8988T (cell line): Measurements from ENCODE around the gene IPO11.
"Not testable (repeated sequence)": the region's sequence is repeated elsewhere in the genome, so short reads cannot be mapped to it uniquely, and the experiment has no call there.

Experiments used
- DNase-seq: peaks from one replicate; pipeline ENCODE4 v3.0.0; 2011

The IPO11 gene

DNA sequence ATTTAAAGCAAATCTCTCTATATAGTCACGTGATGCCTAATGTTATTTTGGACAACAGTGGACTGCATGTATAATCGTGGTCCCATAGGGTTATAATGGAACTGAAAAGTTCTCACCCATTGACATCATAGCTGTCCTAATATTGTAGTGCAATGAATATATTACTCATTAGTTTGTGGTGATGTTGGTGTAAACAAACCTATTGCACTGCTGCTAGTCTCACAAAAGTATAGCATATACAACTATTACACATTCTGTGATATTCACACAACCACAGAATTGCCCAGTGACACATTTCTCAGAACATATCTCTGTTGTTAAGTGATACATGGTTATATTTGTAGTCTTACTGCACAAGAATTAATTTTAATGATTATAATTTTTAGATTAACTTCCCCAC, 37.7 kb downstream of the IPO11 start:
- DNase-seq = no peak

DNA sequence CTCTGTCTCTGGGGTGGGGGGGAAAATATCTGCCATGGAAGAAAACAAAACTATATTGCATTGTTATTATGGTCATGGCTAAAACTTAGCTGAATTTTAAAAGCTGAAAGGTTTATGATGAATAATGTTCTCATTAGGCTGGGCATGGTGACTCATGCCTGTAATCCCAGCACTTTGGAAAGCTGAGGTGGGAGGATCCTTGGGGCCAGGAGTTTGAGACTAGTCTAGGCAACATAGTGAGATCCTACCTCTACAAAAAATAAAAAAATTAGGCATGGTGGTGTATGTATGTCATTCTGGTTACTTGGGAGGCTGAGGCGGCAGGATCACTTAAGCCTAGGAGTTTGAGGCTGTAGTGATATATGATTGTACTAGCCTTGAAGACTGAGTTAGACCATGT, 44.5 kb downstream of the IPO11 start:
- no peak for DNase-seq

DNA sequence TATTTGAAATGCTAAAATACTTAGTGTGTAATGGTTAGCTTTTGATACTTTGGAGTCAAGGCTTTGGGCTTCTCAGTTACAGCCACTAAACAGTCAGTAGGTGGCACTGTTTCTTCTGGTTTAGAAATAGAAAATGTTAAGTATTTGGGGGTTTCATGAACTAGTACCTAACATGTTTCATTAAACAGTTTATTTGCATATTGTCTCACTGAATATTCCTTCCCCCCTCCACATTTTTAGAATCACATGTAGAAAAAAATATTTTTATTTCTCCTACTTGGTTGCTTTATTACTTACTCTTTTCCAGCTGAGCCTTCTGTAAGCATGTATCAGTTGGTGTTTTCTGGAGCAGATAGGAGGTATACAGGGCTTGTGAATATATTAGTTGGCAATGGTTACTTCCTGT, 48.0 kb downstream of the IPO11 start:
- DNase-seq = no peak

DNA sequence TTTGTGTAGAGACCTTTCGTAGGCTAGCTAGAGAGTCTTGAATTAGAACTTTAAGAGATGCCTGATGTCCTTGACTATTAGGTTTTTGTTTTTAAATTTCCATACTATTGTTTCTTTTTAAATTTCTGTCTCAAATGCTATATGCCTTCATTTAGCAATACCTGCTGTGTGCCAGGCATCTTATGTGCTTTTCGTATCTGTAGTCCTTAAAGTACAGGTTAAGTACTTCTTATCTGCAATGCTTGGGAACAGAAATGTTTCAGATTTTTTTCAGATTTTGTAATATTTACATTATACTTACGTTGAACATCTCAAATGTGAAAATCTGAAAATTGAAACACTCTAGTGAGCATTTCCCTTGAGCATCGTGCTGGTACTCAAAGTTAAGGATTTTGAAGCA, 49.0 kb downstream of the IPO11 start:
- DNase-seq = no peak

DNA sequence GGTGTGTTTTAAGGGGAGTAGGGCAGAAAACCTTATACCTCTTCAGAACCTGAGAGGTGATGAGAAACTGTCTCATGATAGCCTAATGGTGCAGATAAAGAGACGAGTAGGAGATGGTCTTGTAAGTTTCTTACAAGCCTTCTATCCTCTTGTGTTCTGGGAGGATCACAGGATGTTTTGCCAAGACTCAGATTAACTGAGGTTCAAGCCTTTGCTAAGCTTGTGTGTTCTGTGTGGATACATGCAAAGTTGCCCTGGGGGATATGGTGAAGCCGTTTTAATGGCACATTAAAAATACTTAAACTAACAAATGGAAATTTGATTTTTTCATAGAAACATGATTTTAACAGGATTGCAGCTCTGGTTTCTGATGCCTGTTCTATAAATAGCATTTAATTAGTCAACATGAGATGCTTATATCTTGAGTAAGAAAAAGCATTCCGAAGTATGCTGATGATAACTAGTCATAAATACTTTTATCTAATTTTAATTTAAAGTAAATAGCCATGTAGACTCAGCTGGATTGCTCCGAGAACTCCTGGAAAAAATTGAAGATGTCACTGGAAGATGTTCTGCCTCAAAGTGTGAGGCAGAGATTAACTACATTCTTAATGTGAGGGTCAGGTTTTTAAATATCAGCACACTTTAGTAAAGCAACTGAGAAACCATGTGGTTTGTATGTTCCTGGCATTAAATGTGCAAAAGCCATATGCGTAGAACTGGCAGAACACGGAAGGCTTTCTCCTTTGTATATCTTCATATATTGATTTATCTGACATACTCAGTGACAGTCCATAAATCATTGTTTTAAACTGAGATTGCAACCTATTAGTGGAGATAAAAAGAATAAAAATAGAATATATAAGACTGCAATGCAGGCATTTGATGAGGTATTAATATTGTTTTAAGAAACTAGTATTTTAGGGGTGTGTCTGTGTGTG, 53.7 kb downstream of the IPO11 start:
- no peak for DNase-seq

DNA sequence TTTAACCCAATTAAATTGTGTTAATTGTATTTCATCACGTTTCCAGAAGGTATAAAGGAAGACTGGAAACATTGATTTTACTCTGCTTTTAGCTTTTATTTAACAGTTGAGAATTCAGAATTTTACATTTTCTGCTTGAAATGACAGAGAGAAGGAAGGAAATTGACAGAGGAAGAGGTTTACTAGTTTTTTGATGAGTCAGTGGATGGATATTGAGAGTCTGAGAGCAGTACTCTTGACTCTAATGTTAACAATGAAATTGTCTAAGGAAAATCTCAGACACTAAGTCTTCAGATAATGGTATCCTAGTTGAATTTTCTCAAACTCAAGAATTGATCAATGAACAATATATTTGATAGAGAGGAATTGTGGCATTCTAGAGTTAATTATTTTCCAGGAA, 60.6 kb downstream of the IPO11 start:
- no peak for DNase-seq

DNA sequence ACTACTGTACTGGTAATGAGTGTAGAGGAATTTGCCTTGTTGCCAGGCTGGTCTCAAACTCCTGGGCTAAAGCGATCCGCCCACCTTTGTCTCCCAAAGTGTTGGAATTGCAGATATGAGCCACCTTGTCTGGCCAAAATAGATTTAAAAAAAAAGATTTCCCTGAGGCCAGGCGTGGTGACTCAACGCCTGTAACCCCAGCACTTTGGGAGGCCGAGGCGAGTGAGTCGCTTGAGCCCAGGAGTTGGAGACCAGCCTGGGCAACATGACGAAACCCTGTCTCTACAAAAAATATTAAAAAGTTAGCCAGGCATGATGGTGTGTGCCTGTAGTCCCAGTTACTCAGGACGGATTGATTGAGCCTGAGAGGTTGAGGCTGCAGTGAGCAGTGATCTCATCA, 62.5 kb downstream of the IPO11 start:
- no peak for DNase-seq

DNA sequence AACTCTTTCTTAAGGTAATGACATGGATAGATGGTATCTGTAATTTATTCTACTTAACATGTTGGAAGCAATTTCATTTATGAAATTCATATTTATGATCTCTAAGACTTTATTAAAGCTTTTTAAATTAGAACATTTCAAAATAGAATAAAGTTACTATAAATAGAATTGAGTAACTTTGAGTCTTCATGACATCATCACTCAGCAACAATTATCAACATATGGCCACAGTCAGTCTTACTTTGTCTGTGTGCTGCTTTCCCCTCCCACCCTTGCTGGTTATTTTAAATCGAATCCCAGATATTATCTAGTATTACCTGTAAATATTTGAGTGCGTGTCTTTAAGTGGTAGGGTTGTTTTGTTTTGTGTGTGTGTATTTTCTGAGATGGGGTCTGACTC, 65.2 kb downstream of the IPO11 start:
- no peak for DNase-seq

DNA sequence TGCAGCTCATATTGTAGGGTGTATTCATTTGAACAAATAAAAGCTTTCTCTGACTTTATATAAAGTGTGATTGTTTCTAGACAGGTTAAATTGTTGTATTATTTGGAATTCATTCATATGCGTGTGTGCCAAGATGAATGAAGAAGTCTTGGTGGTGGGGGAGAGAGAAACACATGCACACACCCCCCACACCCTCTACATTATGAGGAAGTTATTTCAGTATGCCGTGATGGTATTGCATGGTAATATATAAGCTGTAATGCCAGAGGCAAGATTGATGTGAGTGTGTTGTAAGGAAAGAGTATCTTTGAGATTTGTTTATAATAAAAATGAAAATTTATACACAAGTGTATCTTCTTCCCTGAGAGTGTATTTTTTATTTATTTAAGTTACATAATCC, 71.0 kb downstream of the IPO11 start:
- DNase-seq = no peak

DNA sequence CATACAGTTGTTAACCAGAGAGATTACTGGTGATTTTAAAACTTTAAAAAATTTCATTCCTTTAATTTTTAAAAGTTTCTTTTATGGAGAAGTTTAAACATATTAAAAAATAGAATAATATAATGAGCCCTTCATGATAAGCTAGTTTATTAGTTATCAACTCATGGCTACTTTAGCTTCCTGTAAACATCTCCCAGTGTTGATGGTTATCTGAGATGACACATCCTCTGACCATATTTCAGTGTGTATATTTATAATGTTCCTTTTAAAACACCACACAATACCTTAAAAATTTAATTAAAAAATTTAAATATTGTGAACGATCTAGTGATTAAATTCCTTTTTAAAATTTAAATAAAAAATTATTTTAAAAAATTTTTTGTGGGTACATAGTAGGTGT, 74.1 kb downstream of the IPO11 start:
- no peak for DNase-seq

DNA sequence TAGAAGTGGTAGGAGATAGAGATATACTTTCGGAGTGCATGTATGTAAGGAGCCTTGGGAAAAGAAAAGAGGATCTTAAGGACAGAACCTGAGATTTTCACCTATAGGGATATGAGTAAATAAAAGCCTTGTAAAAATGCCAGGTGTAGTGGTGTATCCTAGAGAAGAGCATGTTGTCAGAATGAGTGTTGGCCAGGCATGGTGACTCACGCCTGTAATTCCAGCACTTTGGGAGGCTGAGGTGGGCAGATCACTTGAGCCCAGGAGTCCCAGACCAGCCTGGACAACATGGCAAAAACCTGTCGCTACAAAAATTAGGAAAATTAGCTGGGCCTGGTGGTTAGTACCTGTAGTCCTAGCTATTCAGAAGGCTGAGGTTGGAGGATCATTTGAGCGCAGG, 76.0 kb downstream of the IPO11 start:
- DNase-seq = no peak

DNA sequence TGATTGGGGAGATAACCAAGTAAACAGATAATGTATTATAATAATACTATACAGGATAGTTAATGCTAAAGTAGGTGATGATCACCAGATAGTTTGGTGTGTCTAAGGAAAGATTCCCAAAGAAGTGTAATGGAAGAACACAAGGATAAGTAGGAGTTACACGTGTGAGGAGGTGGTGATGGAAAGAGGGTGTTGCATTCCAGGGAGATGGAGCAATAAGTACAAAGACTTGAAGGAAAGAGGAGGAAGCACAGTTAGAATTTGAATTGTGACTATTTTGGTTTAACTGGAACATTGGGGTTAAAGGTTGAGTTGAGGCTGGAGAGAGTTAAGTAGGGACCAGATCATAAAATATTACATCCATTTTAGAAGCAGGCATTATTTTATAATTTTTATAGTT, 76.9 kb downstream of the IPO11 start:
- DNase-seq = no peak

DNA sequence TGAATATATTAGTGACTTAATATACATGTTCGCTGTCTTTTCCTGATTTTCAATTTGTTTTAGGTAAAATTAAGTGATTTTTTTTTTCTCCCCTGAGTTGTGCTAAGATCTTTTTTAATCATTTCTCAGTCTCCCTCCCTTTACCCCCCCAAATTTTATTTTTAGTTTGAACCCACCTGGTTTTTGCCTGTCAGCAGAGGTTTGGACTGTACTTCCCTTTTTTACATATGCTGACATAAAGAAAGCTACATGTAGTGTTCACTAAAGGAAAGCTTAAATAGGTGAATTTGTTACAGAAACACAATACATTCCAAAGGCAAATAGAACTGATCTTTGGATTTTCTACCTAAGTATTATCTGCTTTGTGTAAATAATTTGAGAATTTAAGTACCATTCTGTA, 82.2 kb downstream of the IPO11 start:
- DNase-seq = no peak

DNA sequence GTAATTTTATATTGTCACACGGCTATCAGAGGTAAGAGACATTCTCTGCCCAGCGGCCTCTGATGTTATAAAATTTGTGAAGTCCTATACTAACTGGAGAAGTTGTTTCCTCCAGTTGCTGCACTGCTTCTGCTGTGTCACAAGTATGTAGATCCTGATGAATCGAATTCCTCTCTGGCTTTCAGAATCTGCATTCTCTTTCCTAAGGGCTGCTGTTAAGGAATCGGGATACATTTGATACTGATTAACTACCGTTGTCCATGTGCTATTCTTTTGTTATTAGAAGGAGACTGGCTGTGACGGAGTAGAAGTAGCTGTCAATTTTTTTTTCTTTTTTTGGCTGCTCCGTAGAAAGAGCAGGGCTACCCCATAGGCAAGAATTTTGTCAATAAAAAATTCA, 84.3 kb downstream of the IPO11 start:
- DNase-seq = no peak

DNA sequence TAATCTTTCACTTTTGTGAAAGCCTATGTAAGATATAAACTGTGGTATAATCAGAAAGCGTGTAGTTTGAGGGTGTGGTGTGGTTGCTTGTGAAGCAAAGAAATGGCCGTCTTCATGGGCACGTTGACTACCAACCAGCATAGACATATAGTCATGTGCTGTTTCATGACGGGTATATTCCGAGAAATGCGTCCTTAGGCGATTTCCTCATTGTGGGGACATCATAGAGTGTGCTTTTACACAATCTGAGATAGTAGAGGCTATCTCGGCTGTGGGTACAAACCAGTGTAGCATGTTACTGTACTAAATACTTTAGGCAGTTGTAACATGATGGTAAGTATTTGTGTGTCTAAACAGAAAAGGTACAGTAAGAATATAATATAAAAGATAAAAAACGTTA, 86.4 kb downstream of the IPO11 start:
- no peak for DNase-seq

DNA sequence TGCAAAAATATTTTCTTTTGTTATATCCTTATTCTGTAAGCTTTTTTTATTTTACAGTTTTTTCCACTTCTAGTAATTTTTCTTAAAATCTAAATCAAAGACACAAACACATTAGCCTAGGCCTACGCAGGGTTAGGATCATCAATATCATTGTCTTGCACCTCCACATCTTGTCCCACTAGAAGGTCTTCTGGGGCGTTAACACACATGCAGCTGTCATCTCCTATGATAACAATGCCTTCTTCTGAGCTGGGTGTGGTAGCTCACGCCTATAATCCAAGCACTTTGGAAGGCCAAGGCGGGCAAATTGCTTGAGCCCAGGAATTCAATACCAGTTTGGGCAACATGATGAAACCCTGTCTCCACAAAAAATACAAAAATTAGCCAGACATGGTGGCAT, 87.2 kb downstream of the IPO11 start:
- no peak for DNase-seq

DNA sequence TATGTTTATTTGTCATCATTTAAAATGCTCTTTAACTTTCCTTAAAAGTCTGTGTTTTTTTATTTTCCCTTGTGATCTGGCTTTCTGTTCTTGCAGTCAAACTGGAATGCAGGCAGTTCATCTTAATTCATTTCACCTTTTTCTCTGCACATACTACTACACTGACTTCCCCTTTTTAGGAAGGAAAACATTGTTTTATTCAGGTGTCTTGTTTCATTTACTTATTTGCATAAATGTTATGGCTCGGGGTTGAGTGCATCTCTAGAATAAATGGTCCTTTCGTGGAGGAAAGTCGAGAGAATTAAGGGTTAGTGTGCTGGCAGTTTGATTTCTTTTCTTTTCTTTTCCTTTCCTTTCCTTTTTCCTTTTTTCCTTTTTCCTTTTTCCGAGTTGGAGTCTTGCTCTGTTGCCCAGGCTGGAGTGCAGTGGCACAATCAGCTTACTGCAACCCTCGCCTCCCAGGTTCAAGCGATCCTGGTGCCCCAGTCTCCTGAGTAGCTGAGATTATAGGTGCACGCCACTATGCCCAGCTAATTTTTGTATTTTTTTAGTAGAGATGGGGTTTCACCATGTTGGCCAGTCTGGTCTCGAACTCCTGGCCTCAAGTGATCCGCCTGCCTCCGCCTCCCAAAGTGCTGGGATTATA, 90.0 kb downstream of the IPO11 start:
- no peak for DNase-seq

DNA sequence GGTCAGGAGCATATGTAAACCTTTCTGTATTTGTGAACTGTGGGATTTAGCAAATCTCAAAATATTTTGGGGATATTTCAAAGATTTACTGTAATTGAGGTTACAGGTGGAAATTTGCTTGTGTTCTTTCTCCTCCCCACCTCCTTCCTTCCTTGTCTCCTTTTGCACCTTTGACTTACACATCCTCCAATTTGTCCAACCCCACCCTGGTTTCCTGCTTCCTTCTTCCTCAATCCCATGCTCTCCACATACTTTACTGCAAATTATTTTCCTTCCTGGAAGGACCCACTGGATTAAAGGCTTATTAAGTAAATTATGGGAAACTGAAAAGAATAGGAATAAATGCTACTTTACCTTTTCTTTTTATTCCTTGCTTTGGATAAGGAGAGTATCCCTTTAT, 91.6 kb downstream of the IPO11 start:
- no peak for DNase-seq

DNA sequence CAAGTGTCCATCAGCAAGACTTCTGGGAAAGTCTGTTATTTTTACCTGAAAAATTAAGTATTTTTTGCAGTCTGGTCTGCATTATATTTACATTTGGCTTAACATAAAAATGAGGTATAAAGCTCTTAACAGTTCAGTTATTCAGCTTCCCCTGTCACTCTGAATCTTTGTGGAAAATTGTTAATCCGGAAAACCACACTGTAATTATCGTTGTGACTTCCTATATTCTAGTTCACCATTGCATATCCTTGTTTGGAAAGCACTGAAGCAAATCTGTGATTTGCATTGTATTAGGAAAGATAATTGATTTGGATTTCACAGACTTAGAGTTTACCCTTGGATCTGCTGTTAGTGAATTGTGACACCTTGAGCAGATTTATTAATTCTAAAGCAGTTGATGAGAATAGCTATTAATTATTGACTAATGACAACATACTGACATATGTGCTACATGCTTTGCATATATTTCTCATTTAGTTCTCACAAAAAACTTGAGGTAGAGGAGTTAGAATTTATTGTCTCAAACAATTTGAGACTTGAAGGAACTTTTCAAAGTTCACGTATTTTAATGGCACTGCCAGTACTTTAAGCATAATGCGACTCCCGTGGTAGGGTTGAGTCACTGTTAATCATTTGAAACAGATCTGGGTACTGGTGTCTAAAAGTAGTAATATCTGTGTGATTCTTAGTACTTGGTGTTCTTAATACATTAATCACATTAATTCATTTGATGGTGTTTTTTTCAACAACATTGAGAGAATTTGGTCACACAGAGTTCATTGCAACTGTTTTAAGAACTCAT, 94.3 kb downstream of the IPO11 start:
- DNase-seq = no peak

DNA sequence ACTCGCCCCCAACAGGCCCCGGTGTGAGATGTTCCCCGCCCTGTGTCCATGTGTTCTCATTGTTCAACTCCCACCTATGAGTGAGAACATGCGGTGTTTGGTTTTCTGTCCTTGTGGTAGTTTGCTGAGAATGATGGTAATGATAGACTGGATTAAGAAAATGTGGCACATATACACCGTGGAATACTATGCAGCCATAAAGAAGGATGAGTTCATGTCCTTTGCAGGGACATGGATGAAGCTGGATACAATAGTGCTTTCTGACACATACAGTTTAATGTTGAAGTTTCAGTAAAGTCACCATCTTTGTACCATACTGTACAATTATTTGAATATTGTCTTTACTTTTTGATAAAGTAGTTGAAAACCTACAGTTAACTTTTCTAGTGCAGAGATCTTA, 96.2 kb downstream of the IPO11 start:
- DNase-seq = not testable (repeated sequence)

DNA sequence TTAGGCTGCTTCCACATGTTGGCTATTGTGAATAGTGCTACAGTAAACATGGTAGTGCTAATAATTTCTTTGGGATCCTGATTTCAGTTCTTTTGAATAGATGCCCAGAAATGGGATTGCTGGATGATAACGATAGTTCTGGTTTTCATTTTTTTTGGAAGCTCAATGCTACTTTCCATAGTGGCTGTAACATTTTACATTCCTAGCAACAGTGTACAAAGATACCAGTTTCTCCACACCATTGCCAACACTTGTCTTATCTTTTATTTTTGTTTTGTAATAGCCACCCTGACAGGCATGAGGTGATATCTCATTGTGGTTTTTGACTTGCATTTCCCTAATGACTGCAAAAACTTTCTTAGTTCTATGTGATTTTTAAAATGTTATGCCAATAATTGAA, 97.2 kb downstream of the IPO11 start:
- DNase-seq = no peak

DNA sequence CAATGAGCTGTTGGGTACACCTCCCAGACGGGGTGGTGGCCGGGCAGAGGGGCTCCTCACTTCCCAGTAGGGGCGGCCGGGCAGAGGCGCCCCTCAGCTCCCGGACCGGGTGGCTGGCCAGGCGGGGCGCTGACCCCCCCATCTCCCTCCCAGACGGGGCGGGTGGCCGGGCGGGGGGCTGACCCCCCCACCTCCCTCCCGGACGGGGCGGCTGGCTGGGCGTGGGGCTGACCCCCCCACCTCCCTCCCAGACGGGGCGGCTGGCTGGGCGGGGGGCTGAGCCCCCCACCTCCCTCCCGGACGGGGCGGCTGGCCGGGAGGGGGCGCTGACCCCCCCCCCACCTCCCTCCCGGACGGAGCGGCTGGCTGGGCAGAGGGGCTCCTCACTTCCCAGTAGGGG, 100.5 kb downstream of the IPO11 start:
- not testable (repeated sequence) for DNase-seq

DNA sequence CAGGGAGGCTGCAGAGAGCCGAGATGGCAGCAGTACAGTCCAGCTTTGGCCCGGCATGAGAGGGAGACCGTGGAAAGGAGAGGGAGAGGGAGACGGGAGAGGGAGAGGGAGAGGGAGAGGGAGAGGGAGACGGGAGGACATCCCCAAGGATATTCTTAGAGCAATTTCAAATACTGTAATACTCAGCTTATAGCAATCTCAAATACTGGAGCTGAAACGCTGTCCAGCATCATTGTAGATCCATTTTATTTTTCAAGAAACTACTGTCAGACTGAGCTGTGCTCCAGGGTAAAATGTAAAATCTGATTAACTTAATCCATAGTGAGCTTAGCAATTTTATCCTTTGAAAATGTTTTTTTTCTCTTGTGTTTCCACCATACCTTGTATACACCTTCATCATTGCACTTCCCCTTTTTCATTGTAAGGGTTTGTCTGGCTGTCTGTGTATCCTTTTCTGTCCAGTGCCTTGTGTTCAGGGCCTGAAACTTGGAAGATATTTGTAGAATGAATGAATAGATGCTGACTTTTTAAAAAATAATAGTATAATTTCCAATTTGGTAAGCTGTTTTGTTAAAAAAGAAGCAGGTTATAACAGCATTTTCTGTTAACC, 102.1 kb downstream of the IPO11 start:
- no peak for DNase-seq
